A549 treated with ZK216348 at 1 μM for 4 hours (cell line): ENCODE results near the gene NFAT5. TPM values are rescaled to one million over a fixed set of nuclear protein-coding genes. Genes with fewer than 3 reads are reported as not detected.

Source experiments
- total RNA-seq: library from RNA; stranded (reverse); fragments of 200-300 nt; extraction: Qiagen RNA extraction; gene quantifications from 5 replicates; pipeline ENCODE4 v1.2.3, GENCODE V29; 2022; ENCODE audit warnings: low read depth

The NFAT5 gene, protein sequence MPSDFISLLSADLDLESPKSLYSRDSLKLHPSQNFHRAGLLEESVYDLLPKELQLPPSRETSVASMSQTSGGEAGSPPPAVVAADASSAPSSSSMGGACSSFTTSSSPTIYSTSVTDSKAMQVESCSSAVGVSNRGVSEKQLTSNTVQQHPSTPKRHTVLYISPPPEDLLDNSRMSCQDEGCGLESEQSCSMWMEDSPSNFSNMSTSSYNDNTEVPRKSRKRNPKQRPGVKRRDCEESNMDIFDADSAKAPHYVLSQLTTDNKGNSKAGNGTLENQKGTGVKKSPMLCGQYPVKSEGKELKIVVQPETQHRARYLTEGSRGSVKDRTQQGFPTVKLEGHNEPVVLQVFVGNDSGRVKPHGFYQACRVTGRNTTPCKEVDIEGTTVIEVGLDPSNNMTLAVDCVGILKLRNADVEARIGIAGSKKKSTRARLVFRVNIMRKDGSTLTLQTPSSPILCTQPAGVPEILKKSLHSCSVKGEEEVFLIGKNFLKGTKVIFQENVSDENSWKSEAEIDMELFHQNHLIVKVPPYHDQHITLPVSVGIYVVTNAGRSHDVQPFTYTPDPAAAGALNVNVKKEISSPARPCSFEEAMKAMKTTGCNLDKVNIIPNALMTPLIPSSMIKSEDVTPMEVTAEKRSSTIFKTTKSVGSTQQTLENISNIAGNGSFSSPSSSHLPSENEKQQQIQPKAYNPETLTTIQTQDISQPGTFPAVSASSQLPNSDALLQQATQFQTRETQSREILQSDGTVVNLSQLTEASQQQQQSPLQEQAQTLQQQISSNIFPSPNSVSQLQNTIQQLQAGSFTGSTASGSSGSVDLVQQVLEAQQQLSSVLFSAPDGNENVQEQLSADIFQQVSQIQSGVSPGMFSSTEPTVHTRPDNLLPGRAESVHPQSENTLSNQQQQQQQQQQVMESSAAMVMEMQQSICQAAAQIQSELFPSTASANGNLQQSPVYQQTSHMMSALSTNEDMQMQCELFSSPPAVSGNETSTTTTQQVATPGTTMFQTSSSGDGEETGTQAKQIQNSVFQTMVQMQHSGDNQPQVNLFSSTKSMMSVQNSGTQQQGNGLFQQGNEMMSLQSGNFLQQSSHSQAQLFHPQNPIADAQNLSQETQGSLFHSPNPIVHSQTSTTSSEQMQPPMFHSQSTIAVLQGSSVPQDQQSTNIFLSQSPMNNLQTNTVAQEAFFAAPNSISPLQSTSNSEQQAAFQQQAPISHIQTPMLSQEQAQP (N-terminal part only)
- 3.8 to 8.3 TPM (median 6.8 TPM) in 5 replicates for total RNA-seq

DNA sequence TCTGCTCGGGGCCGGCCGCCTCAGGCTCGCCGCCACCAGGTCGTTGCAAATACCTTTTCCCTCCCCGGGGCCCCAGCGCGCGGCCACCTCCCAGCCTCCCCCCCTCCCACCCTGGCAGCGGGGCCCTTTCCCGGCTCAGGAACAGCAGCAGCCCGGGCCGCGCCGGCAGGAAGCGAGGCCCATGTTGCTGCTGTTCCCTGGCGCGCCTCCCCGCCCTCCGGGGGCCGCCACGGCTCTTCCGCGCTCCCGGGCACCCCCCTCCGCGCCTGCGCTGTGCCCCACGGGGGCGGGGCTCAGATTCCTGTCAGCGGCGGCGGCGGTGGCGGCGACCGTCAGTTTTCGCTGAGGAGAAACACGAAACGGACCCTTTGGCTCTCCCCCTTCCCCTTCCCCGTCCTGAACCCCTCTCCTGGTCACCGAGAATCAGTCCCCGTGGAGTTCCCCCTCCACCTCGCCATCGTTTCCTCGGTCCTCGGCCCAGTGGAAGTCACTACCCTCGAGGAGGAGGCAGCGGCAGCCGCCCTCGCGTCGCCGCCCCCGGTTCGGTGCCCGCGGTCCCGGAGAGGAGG lies at the start of gene NFAT5:
Gene NFAT5, plus strand, starts transcription at position 296 of the 569 bp plus-strand sequence. CDS start 336 bp downstream, outside the sequence.

DNA sequence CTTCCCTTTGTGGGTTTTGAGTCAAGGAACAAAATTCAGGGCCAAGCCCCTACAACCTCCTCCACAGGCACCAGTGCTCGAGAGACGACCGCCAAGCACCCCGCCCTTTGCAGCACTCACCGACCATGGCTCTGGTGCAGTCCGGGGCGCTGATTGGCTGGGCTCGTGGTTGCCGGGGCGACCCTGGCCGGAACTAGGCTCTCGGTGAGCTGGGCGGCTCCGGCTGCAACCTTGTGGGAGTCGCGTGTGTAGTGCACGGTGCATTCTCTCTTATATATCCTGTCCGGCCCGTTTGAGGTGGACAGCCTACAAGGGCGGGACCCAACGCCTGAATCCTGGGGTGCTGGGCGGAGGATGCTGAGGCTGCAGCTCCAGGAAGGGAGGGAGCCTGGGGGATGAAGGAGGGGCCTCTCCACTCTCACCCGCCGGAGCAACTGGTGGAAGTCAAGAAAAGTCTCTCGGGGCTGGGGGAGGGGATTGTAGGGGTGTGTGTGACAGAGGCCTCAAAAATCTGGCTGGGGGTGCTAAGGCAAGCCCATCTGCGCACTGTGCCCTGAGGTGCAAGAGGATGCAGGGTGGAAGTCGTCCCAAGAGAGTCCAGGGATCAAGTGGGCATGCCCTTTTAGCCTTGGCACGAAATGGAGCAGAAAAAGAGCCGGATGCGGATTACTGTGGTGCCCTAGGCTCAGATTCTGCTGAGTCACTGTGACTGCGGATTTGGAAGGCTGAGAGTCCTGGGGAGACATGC lies 160.7 kb downstream of the NFAT5 start, which contains the start of gene NQO1:
Gene NQO1, minus strand, starts transcription at position 248 of the 748 bp plus-strand sequence. Its CDS starts 121 bp downstream, at position 127.

Other genes with a start within 250 kb of the NFAT5 start
- gene PDF, start 235.4 kb upstream of the NFAT5 start, total RNA-seq = 16.0 to 47.7 TPM (median 44.6 TPM) in 5 replicates
- 16.8 to 27.2 TPM (median 25.7 TPM) in 5 replicates for gene COG8, start 226.4 kb upstream of the NFAT5 start, total RNA-seq
- 50.6 to 78.5 TPM (median 53.3 TPM) in 5 replicates for gene NIP7, start 226.2 kb upstream of the NFAT5 start, total RNA-seq
- 0.15 TPM in 1 of 5 replicates, not detected in the others for gene TMED6, start 214.2 kb upstream of the NFAT5 start, total RNA-seq
- 20.4 to 40.6 TPM (median 21.5 TPM) in 5 replicates for gene TERF2, start 180.0 kb upstream of the NFAT5 start, total RNA-seq
- 179 to 244 TPM (median 207 TPM) in 5 replicates for gene CYB5B, start 141.3 kb upstream of the NFAT5 start, total RNA-seq
- gene NQO1, start 160.6 kb downstream of the NFAT5 start, total RNA-seq = 2,344 to 2,620 TPM (median 2,459 TPM) in 5 replicates
- 110 to 133 TPM (median 118 TPM) in 5 replicates for gene NOB1, start 189.0 kb downstream of the NFAT5 start, total RNA-seq
- gene WWP2, start 196.4 kb downstream of the NFAT5 start, total RNA-seq = 19.0 to 23.3 TPM (median 21.4 TPM) in 5 replicates